Fibroblast of pulmonary artery (primary cell): ENCODE measurements around the gene CUL9.

Source experiments
- DNase-seq: peaks from one replicate; pipeline ENCODE4 v3.0.0-alpha.2; 2010; ENCODE audit warnings: low read depth
- H3K4me3 ChIP-seq: replicated peaks from 2 replicates; pipeline ENCODE4 v1.5.1; 2011; ENCODE audit warnings: low read depth, mild to moderate bottlenecking, control low read depth, low read length, moderate library complexity
- TF ChIP-seq, protein P1 (sequence below): IDR thresholded peaks from 2 replicates; pipeline ENCODE4 v1.5.1; 2011; ENCODE audit warnings: mild to moderate bottlenecking, control low read depth, low read length, inconsistent platforms; ENCODE audit errors: missing control alignments

Gene CUL9

DNA sequence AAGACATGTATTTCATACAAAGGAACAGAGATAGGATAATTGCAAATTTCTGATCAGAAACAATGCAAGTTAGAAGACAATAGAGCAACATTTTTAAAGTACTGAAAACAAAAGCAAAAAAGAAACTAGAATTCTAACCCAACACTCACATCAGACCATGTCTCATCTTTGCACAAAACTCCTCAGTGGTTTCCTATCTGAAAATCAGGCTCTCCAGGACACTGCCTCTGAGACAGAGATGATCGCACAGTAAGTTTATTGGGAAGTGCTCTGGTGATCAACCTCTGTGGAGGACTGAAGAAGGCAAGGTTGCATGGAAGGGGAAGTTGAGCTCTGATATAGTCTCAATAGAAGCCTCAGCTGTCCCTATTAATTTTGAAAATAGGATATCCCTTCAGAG lies 59.0 kb downstream of the CUL9 start:
- TF ChIP-seq, protein P1, sequence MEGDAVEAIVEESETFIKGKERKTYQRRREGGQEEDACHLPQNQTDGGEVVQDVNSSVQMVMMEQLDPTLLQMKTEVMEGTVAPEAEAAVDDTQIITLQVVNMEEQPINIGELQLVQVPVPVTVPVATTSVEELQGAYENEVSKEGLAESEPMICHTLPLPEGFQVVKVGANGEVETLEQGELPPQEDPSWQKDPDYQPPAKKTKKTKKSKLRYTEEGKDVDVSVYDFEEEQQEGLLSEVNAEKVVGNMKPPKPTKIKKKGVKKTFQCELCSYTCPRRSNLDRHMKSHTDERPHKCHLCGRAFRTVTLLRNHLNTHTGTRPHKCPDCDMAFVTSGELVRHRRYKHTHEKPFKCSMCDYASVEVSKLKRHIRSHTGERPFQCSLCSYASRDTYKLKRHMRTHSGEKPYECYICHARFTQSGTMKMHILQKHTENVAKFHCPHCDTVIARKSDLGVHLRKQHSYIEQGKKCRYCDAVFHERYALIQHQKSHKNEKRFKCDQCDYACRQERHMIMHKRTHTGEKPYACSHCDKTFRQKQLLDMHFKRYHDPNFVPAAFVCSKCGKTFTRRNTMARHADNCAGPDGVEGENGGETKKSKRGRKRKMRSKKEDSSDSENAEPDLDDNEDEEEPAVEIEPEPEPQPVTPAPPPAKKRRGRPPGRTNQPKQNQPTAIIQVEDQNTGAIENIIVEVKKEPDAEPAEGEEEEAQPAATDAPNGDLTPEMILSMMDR, result no peak
- H3K4me3 ChIP-seq, result no peak overlapping the region
- no peak for DNase-seq

DNA sequence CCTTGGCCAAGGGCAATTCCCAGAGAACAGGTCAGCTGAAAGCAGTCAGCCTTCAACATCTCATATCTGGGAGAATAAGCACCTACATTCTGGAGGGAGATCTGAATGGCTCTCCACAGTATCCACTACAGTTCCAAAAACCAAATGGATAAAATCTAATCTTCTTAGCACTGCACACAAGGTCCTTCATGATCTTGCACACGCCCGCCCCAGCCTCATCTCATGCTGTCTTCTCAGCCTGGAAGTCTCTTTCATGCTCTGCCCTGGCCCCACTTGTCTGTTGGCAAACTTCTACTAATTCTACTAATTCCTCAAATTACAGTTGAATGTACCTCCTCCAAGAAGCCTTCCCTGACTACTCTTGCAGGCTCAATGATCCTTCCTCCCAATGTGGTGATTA lies 59.5 kb downstream of the CUL9 start:
- TF ChIP-seq, protein P1, result no peak
- DNase-seq, result no peak
- no peak overlapping the region for H3K4me3 ChIP-seq

DNA sequence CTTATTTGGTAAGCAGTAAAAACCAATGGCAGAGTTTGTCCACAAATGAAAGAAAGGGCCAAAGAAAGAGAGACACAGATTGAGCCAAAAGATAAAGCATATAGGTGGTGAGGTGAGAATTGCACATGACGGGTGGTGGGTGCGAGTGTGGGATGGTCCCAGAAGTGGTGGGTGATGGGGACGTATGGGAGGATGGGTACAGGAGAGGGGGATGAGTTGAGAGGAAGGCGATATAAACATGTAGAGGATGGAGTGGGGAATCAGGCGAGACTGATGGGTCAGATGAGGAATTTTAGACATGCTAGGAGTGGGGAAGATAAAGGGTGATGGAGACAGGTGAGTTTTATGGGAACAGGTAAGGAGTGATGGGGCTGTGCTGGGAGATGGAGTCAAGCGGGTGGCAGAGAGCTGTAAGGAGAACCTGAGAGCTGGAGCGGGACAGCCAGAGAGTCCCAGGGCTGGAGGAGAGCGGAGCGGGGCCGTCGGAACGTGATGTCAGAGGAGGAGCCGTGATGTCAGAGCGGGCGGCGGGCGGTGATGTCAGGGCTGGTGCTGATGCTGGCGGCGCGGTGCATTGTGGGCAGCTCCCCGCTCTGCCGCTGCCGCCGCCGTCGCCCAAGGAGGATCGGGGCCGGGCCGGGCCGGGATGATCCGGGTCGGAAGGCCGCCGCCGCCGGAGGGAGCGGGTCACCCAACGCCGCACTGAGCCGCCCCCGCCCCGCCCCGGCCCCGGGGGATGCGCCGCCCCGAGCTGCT lies 61.1 kb downstream of the CUL9 start, which contains the start of gene TTBK1:
TSS of gene TTBK1 (plus strand) at position 574 of the 756 bp plus-strand sequence. CDS start 3,180 bp downstream, outside the sequence.
- H3K4me3 ChIP-seq, result no peak within 1 kb of the TSS
- DNase-seq, result no peak
- TF ChIP-seq, protein P1, result no peak

DNA sequence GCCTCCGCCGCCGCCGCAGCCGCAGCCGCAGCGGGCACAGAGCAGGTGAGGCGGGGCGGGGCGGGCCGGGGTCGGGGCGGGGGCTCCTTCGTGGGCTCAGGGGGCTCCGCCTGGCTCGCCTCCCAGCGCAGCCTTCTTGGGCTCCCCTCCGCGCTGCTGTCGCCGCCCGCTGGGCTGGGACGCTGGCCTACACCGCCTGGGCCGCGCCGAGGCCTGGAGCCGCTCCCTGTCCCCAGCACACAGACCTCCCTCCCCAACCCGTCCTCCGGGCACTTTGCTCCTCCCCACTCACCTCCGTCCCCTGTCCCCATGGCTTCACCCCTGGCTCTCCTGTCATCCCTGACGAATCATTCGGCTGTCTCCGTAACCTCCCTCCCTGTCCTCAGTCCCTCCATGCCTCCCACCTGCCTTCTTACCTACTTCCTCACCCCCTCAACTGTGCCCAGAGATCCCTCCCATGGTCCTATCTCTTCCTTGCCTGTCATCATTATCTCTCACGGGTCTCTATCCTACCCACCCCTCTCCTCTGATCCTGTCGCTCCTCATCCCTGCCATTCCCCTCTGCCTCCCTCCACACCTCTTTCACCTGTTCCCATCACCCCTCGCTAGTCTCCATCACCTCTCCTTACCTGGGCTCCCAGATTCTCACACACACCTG lies 61.8 kb downstream of the CUL9 start:
- TF ChIP-seq, protein P1, result no peak
- no peak for DNase-seq
- no peak overlapping the region for H3K4me3 ChIP-seq

DNA sequence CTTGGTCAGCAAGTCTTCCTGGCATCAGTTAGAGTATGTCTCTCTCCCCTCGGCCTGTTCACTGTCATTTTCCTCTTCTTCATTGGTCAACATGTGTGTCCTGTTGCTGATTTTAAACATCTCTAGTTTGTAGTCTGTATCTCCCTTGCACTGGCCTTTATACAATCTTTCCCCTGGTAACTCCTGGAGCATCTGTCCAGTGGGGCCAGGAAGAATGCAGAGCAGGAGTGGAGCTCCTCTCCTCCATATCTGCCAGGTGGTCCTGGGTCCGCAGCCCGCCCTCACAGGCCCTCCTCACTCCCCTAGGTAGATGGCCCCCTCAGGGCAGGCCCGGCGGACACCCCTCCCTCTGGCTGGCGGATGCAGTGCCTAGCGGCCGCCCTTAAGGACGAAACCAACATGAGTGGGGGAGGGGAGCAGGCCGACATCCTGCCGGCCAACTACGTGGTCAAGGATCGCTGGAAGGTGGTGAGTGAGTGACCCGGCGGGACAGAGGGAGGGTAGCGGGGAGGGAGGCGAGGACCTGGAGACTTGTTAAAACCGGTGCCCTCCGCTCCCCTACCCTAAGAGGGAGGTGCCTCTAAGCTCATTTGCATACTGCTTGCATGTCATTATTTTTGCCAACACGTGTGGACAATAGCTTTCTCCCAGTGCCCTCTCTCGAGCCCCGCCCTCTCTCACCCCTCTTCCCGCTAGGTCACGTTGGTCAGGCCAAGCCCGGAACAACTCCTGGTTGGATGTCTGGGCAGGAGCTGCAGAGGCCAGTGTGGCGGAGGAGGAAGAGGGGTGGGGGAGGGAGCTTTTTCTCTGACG lies 64.5 kb downstream of the CUL9 start:
- DNase-seq, result no peak
- H3K4me3 ChIP-seq, result peak overlapping the region; percentile 34
- TF ChIP-seq, protein P1, result no peak

DNA sequence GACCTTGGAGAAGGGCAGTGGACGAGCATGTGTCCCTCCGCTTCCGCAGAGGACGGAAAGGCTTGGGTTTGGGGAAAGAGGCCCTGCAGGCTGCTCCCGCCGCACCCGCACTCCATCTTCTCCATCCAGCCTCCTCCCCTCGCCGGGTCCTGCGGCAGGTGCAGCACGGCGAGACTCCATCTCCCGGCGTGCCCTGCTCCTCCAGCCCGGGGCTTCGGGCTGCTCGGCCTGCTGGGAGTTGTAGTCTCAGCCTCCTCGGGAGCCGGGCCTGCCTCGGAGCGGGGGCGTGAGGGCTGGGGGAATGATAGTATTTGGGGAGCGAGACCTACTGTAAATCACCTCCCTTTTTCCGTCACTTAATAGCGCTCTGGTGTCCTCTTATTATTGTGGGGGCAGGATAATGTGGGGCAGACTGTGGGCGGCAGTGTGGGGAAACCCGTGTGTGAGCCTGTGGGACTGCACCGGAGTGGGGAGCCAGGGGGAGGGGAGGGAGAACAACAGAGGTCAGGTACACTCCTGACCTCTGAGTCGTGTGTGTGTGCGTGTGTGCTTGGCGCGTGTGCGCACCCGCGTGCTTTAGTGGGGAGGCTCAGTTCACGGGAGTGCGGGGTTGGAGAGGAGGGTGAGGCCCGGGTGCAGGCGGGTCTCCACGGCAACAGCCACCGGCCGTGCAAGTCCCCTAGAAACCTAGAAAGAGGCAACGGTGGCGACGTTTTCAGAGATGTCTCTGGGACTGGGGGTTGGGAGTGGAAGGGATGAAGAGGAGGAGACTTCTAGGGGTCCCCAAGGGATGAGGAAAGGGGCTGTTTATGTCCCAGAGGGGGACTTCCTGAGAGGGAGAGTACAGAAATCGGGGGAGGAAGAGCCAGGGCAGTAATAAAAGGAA lies 65.4 kb downstream of the CUL9 start:
- TF ChIP-seq, protein P1, result no peak
- DNase-seq, result peak; percentile 31
- H3K4me3 ChIP-seq, result peak overlapping the region; percentile 34
